GM18502 (cell line): ENCODE data around the gene LAMTOR3.
"Not testable (repeated sequence)": the region's sequence is repeated elsewhere in the genome, so short reads cannot be mapped to it uniquely, and the experiment has no call there.

Source experiments
- ATAC-seq: cut with Tn5 transposase; IDR thresholded peaks from one replicate; pipeline ENCODE4 v1.9.1; 2021; ENCODE audit warnings: mild to moderate bottlenecking; ENCODE audit not compliant: unreplicated experiment, poor library complexity

LAMTOR3 gene

DNA sequence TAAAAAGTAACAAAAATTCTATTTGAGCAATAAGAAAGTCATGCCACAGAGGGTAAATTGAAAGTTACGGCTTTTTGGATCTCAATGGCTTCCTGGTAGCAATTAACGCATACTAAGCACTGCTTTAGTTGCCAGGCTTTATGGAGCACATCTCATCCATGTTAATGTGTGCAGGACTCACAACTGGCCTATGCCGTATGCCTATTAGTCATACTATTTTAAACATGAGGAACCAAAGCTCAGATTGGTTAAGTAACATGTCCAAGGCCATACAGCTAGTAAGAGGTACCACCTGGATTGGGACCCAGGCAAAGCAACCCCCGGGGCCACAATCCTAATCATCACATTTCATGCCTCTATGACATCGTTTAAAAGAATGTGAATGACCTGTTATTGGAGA lies 60.5 kb downstream of the LAMTOR3 start:
- no peak for ATAC-seq

- ATAC-seq = no peak
Measured at GRCh38 chr4:99832758-99833157, 61.5 kb downstream of the LAMTOR3 start.

DNA sequence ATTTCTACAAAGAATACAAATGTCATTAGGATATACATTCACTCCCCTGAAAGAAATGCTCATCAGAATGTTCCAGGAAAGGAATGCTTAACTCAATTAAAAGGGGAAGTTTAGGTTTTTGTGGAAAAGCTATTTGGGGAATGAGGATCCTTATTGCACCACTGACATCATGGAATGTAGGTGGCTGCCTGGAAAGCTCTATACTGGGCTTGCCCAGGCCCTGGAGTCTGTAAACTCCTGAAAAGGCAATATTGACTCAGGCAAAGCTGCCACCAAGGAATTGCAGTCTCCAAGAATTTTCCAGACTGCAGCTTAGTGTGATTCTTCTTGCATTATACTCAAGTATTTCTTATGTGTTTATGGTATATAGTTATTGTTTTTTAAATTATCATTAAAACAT lies 61.9 kb downstream of the LAMTOR3 start:
- no peak for ATAC-seq

DNA sequence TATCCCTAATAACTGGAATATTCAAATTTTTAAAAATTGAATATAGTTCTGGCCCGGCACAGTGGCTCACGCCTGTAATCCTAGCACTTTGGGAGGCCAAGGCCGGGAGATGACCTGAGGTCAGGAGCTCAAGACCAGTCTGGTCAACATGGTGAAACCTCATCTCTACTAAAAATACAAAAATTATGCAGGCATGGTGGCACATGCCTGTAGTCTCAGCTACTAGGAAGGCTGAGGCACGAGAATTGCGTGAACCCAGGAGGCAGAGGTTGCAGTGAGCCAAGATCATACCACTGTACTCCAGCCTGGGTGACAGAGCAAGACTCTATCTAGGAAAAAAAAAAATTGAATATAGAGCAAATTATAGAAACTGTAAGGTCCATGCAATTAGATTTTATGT lies 64.2 kb downstream of the LAMTOR3 start:
- ATAC-seq = not testable (repeated sequence)

DNA sequence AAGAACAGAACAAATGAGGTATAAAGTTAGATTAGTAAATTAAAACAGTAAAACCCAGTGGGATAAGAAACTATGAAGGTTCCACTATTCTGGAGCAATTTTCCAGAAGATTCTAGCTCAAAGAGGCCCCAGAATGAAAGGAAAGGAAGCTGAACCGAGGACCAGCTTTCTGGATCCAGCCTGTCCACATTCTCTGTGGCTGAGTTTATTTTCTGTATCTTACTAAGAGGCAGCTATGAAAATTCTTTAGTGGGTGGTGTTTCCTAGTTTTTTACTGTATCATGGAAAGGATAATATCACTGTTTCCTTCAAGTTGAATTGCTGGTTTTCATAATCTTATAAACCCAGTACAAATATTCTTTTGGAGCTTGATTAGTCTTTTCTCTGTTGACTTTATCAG lies 65.8 kb downstream of the LAMTOR3 start:
- ATAC-seq = no peak
